PFSK-1 (cell line): ENCODE measurements around the gene SOD2. TPM values are rescaled to one million over a fixed set of nuclear protein-coding genes. Genes with fewer than 3 reads are reported as not detected.
A peak's percentile ranks its signal among the peaks of the same experiment; 100 is the strongest.

Source experiments
- FOXP2 ChIP-seq: optimal IDR thresholded peaks from 2 replicates; pipeline ENCODE3; 2011; ENCODE audit warnings: borderline replicate concordance, control low read depth, inconsistent platforms; ENCODE audit not compliant: insufficient read depth; ENCODE audit errors: extremely low read length, extremely low read depth
- POLR2AphosphoS5 ChIP-seq: IDR thresholded peaks from 2 replicates; pipeline ENCODE4 v1.6.1; 2012; ENCODE audit warnings: low read depth, mild to moderate bottlenecking, control low read depth, low read length, moderate library complexity
- REST ChIP-seq, 2 experiments: IDR thresholded peaks; 2 replicates each; pipeline versions ENCODE4 v1.6.1 to v1.8.0; 2011 to 2012; ENCODE audit warnings: low read depth in 2 of 2, low read length in 2 of 2, control low read depth in 1 of 2, inconsistent platforms in 1 of 2, mild to moderate bottlenecking in 1 of 2, moderate library complexity in 1 of 2; ENCODE audit not compliant: insufficient read depth in 1 of 2
- SIN3A ChIP-seq: IDR thresholded peaks from 2 replicates; pipeline ENCODE4 v1.6.1; 2012; ENCODE audit warnings: mild to moderate bottlenecking, low read length, moderate library complexity, borderline replicate concordance; ENCODE audit not compliant: insufficient read depth
- TAF1 ChIP-seq: IDR thresholded peaks from 2 replicates; pipeline ENCODE4 v1.6.1; 2012; ENCODE audit warnings: low read length, control low read depth, borderline replicate concordance; ENCODE audit not compliant: insufficient read depth
- polyA plus RNA-seq: library from polyadenylated mRNA; unstranded; fragments of >200 nt; gene quantifications from one replicate; pipeline ENCODE4 v1.2.1, GENCODE V29; 2012; ENCODE audit warnings: low read depth, missing spikeins; ENCODE audit not compliant: insufficient read length

SOD2 gene
- polyA plus RNA-seq: 94.9 TPM

- TF ChIP-seq POLR2AphosphoS5 (peak; percentile 92), REST (IDR thresholded peaks at IDR 0.05; ENCODE audit: insufficient read depth in 1 of 2, low read depth in 2 of 2, low read length in 2 of 2) (peak in 1 of 2 experiments; percentile 54; a peak in 1 of 4 replicates), SIN3A (no peak), FOXP2 (peak; percentile 72), TAF1 (peak; percentile 63)
Measured at GRCh38 chr6:159693128-159693893, at the start of gene SOD2. TSS of gene SOD2 (minus strand) at chr6:159693241. CDS start at chr6:159693167, 74 bp downstream.

GRCh38 chr6:159742165-159742564 lies 49.1 kb upstream of the SOD2 start:
- TF ChIP-seq SIN3A: no peak
- TF ChIP-seq POLR2AphosphoS5: no peak
- no peak for TF ChIP-seq FOXP2
- TF ChIP-seq REST (IDR thresholded peaks at IDR 0.05; ENCODE audit: insufficient read depth in 1 of 2, low read depth in 2 of 2, low read length in 2 of 2): no peak
- no peak for TF ChIP-seq TAF1

GRCh38 chr6:159739341-159739740 lies 46.3 kb upstream of the SOD2 start:
- no peak for TF ChIP-seq TAF1
- TF ChIP-seq SIN3A: no peak
- TF ChIP-seq FOXP2: no peak
- no peak for TF ChIP-seq REST (IDR thresholded peaks at IDR 0.05; ENCODE audit: insufficient read depth in 1 of 2, low read depth in 2 of 2, low read length in 2 of 2)
- no peak for TF ChIP-seq POLR2AphosphoS5

DNA sequence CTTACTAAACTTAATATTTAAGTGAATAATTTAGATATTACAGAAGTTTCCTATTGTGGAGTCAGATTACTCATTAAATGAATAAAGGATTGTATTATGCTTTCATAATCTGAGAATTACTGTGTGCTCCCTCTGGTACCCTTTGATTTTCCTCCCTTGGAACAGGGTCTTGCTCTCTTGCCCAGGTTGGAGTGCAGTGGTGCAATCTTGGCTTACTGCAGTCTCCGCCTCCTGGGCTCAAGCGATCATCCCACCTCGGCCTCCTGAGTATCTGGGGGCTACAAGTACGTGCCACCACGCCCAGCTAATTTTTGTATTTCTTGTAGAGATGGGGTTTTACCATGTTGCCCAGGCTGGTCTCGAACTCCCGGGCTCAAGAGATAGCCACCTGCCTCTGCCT lies 43.9 kb upstream of the SOD2 start:
- TF ChIP-seq POLR2AphosphoS5 (no peak), SIN3A (no peak), FOXP2 (no peak), TAF1 (no peak), REST (IDR thresholded peaks at IDR 0.05; ENCODE audit: insufficient read depth in 1 of 2, low read depth in 2 of 2, low read length in 2 of 2) (no peak)

DNA sequence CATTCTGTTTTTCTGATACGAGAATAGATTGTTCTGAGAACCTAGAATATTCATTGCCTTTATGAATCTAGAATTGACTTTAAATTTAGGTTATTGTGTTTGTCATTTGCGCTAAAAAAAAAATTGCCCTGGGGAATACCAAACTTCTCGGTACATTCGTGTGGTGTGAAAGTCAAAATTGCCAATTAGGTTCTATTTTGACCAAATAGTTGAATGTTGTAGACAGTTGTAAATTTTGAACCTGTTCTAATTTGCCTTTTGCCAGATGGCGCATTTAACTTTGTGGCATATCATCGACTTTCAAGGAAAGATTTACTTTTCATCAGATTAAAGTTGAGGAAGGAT lies 37.3 kb upstream of the SOD2 start:
- no peak for TF ChIP-seq FOXP2
- no peak for TF ChIP-seq SIN3A
- no peak for TF ChIP-seq REST (IDR thresholded peaks at IDR 0.05; ENCODE audit: insufficient read depth in 1 of 2, low read depth in 2 of 2, low read length in 2 of 2)
- TF ChIP-seq POLR2AphosphoS5: no peak
- TF ChIP-seq TAF1: no peak
